GM12865 (cell line): ENCODE results near the gene PALLD.

Experiments used
- DNase-seq: peaks from one replicate; pipeline ENCODE4 v3.0.0; 2010; ENCODE audit warnings: low read depth
- H3K4me3 ChIP-seq: 2 replicates; pipeline ENCODE4 v1.5.1; 2011; ENCODE audit warnings: mild to moderate bottlenecking, low read depth, low read length, control low read depth
- TF ChIP-seq, protein P1 (sequence below): IDR thresholded peaks from 2 replicates; pipeline ENCODE4 v1.5.1; 2011; ENCODE audit warnings: low read length, control low read depth, low read depth, inconsistent platforms; ENCODE audit not compliant: insufficient read depth; ENCODE audit errors: missing control alignments

PALLD gene

DNA sequence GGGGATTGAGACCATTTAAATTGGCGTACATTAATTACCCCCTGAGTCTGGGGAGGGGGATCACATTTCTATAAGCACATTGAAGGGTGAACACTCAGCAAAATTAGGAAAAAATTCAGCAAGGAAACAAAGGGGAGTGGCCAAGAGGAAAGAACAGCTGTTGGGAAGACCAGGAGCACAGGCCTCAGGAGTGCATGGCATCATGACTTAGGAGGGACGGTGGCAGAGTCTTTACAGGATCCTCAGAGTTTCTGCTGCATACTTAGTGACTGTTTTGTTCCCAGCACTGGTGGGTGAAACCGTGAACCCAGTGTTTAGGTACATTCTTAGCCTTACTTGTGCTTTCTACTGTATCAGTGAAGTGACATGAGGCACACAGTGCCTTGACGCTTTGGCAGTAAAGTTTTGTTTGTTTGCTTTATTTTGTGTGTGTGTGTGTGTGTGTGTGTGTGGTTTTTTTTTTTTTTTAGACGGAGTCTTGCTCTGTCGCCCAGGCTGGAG lies 391.9 kb downstream of the PALLD start:
- TF ChIP-seq, protein P1, sequence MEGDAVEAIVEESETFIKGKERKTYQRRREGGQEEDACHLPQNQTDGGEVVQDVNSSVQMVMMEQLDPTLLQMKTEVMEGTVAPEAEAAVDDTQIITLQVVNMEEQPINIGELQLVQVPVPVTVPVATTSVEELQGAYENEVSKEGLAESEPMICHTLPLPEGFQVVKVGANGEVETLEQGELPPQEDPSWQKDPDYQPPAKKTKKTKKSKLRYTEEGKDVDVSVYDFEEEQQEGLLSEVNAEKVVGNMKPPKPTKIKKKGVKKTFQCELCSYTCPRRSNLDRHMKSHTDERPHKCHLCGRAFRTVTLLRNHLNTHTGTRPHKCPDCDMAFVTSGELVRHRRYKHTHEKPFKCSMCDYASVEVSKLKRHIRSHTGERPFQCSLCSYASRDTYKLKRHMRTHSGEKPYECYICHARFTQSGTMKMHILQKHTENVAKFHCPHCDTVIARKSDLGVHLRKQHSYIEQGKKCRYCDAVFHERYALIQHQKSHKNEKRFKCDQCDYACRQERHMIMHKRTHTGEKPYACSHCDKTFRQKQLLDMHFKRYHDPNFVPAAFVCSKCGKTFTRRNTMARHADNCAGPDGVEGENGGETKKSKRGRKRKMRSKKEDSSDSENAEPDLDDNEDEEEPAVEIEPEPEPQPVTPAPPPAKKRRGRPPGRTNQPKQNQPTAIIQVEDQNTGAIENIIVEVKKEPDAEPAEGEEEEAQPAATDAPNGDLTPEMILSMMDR, result no peak
- H3K4me3 ChIP-seq, result no peak overlapping the region
- DNase-seq, result no peak

DNA sequence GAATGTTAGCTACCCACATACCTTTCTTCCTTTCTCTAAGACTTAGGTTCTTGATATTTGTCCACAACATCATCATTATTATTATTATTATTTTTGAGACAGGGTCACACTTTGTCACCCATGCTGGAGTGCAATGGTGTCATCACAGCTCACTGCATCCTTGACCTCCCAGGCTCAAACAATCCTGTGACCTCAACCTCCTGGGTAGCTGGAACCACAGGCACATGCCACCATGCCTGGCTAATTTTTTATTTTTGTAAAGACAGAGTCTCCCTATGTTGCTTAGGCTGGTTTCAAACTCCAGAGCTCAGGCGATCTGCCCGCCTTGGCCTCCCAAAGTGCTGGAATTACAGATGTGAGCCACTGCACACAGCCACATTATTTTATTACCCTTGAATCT lies 394.2 kb downstream of the PALLD start:
- DNase-seq, result no peak
- TF ChIP-seq, protein P1, result no peak
- no peak overlapping the region for H3K4me3 ChIP-seq

DNA sequence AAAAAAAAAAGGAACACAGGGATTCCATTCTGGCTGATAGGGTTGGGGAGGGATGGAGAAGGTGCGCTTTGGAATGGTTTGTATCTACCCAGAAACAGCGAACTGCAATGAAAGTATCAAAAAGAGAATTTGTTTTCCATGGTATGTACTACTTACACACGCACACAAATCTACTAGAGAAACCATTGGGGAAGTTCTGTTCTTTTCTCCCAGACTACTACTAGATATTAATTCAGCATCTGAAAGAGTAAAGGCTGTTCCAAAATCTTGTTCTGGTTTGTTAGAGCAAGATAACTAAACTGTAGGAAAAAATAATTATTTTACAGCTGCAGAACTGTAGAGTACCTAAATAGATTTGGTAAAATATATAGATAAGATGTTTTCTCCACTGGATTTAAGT lies 394.8 kb downstream of the PALLD start:
- DNase-seq, result no peak
- TF ChIP-seq, protein P1, result no peak
- no peak overlapping the region for H3K4me3 ChIP-seq

DNA sequence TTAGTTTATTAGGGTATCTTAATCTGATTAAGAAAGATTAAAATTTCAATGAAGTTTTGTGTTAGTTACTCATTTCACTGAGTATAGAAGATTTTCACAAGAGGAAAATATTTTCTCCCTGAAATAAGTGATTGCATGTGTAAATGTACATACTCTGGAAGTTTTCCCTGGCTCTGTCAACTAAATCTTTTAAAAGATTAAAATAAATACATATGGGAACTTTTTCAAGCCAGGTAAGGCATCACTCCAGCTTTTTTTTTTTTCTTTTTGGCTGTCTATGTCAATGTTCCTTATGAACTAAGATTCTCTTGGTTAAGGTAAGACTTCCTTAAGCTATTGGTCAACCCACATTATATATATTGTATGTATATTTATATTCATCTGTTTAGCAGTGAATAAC lies 395.6 kb downstream of the PALLD start:
- TF ChIP-seq, protein P1, result no peak
- no peak overlapping the region for H3K4me3 ChIP-seq
- DNase-seq, result no peak

DNA sequence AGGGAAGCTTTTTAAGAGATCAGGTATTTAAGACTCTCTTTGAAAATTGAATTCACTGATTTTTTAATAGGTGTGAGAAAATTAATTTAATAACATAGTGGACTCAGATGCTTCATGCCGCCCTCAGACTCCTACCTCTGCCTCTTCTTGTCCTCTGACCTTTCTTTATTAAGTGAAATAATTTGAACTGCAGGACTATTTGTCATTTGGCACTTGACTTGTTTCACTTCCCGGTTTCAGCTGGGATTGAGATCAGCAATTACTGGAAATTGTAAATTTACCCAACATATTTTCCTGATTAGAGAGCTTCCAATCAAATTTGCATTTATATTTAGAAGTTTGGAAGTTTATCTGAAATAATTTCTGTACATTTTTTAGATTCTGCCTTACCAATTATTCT lies 396.4 kb downstream of the PALLD start:
- no peak overlapping the region for H3K4me3 ChIP-seq
- DNase-seq, result no peak
- TF ChIP-seq, protein P1, result no peak

DNA sequence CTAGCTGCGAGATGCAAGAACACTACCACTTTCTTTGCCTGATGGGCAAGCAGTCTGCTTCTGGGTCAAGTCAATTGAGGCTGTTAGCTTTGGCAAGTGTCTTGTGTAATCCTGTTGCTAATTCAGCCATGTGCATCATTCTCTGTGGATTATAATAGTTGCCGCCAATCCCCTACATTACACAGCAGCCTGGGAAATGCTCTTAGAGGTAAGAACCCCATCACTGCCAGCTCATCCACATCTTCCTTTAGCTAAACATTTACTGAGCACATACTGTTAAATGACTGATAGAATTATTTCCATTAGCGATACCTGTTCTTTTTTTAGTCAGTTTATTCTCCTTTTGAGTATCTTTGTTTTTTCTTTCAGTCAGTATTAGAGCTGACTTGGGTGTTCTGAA lies 397.0 kb downstream of the PALLD start:
- H3K4me3 ChIP-seq, result no peak overlapping the region
- no peak for DNase-seq
- TF ChIP-seq, protein P1, result no peak

DNA sequence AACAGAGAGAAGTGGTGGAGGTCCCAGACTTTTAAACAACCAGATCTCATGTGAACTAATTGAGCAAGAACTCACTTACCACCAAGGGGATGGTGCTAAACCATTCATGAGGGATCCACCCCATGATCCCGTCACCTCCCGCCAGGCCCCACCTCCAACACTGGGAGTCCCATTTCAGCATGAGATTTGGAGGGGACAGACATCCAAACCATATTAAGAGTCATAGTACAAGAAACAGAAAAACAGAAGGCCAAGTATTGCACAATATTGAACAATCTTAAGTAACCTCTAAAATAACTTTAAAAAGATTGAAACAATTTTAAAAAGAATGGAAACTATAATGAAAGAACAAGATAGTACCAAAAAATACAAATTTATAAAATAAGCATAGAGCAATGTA lies 403.2 kb downstream of the PALLD start:
- TF ChIP-seq, protein P1, result no peak
- H3K4me3 ChIP-seq, result no peak overlapping the region
- no peak for DNase-seq
